HG03558 (cell line): ENCODE measurements around the gene DTX1.
"Not testable (repeated sequence)": the region's sequence is repeated elsewhere in the genome, so short reads cannot be mapped to it uniquely, and the experiment has no call there.

Experiments
- ATAC-seq: cut with Tn5 transposase; IDR thresholded peaks from one replicate; pipeline ENCODE4 v1.9.1; 2021; ENCODE audit warnings: moderate number of reproducible peaks; ENCODE audit not compliant: unreplicated experiment; ENCODE audit errors: extremely low read depth

Gene DTX1

DNA sequence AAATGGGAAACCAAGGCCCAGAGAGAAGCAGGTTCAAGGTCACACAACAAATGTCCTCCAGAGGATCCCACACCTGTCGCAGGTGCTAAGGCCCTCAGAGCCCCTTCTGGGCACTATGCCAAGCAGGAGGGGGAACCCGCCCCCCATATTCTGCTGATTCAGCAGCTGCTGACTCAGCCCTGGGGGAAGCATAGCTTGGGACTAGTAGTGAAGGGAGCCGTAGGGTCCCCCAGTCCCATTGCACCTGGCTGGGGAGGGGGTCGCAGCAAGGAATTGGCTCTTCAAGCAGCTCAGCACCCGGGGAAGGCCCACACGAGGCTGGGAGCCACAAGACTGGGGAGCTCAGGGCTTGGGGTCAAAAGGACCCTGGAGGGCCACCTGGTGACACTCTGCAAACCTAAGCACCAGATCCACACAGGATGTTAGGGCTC, 78.0 kb downstream of the DTX1 start:
- no peak for ATAC-seq

DNA sequence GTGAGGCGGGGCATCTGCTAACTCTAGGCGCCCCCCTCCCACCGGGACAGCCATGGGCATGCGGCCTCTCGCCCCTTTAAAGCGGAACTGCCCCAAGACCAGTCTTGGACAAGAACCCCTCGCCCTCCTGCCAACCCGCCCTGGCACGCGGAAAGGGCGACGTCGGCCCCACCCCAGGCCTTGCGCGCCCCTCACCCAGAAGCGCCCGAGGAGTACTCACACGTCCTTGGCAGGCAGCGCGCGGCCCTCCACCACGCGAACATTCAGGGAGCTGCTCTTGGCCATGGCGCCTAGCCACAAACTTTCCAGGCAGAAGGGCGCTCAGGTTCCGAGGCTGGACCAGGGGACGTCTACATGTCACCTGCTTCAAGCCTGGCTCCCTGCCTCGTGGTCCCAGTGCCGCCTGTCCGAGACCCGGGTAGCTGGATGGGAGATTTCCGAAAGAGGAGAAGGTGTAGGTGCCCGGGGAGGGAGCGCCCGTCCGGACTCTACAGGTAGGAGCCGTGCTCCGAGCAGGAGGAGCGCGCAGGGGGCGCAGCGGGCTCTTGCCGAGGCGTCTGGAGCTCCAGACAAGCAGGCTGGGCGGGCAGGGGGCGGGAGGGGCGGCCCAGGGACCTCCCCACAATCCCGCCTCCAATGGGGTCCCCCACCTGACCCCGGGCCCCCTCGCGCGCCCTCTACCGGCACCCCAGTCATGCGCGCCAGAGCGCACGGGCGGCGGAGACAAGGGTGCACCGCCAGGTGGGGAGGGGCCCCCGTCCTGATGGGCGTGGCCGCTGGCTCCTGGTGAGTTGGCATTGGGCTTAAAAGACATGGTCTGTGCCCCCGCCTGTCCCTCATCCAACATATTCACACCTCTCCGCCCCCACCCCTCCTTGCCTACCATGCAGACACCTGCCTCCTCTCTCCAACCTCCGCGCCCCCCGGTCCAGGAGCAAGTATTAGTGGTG, 78.9 kb downstream of the DTX1 start, which contains the start of gene RASAL1:
RASAL1 (minus strand) TSS at position 584 of the 950 bp plus-strand sequence; CDS start at position 285, 299 bp downstream.
- ATAC-seq: no peak

DNA sequence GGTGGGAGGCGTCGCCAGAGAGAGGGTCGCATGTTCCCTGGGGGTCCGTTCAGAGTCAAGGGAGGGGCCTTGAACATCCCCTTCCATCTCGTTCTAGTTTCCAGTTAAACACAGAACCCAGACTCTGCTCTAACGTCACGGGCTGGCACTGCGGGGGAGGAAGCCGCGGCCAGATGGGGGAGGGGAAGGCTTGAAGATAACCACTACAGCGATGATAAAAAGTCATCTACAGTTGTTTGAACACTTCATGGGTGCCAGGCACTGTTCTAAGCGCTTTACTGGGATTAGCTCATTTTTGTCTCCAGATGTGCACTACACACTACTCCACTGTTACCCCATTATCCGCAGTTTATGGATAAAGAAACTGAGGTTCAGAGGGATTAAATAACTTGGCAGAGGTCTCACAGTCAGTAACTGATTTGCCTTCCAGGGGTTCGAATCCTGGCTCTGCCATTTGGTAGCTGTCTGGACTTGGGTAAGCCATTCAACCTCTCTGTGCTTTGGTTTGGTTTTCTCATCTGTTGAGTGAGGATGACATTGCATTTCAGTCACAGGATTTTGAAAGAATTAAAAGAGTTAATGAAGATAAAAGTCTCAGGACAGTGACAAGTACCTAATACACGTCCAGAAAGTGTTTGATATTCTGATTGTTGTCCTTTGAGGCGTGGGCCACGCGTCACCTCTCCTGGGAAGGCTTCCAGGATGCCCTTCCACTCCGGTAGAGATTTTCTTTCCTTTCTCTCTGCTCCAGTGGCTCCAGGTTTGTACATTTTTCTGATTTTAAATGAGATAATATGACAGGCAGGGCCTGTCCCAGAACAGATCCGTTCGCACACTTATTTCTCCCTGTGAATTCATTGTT, 79.8 kb downstream of the DTX1 start:
- no peak for ATAC-seq

DNA sequence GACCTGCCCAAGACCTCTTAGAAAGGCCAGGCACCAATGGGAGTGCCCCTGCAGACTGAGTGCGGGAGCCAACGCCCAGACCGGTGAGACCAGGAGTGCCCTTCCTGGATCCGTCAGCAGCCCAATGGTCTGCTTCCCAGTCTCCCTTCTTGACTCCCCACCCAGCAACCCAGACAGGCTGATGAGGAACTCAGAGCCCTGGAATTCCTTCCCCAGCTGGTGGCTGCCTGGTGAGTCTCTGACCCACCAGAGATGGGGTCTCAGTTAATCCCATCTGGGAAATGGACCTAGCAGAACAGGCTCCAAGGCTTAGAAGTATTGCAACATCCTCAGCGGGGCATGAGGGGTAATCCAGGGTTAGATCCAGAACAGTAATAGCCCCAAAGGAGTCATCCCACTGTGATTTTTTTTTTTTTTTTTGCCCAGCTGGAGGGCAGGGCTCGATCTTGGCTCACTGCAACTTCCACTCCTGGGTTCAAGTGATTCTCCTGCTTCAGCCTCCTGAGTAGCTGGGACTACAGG, 80.5 kb downstream of the DTX1 start:
- no peak for ATAC-seq

DNA sequence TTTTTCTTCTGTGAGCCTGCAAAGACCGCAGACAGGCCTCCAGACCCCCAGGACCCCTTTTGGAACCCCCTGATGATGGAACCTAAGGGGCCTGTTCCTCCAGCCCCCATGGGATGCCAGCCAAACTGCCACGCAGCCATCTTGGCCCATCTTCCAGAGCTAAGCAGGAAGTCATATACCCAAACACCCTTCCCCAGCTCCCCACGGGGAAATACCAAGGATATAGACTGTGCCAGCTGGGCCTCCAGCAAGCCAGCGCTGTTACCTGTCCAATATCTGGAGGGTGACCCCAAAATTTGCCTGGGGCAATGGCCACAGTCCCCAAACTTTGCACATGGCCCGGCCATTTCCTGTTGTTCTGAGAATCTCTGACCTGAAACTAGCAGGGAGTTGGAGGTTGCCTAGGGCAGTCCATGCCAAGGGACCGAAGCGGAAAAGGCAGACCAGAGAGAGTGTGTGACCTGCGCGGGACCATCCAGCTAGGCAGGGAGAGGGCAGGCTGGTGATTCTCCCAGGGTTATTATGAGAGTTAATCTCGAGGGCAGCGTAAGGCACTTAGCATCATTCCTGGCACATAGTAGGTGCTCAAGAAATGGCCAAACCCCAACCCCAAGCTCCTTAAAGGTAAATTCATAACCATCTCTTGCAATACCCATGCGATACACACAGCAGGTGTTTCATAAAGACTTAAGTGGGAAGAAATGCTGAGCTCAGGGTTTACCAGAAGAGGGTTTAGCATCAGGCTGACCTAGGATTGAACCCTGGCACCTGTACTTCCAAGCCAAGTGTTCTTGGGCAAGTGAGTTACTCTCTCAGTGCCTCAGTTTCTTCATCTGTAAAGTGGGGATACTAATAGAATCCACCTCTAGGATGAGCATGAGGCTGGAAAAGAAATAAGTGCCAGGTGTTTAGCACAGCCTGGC, 81.6 kb downstream of the DTX1 start:
- no peak for ATAC-seq

DNA sequence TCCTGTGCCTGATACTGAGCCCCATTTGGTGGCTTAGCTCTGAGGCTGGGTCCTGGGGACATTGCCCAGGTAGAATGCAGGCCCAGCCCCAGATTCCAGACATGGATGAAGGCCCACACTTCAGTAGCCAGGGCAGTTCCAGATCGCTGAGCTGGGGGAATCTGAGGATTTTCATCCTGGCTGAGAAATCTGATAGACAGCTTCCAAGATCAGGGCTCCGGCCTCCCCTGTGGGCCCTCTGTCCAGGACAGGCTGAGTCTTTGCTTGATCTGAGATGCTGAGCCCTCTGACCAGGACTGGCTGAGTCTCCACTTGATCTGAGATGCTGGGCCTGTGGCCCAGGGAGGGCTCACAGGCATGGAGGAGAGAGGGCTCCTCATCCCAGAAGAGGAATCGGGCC, 82.3 kb downstream of the DTX1 start:
- ATAC-seq: no peak

DNA sequence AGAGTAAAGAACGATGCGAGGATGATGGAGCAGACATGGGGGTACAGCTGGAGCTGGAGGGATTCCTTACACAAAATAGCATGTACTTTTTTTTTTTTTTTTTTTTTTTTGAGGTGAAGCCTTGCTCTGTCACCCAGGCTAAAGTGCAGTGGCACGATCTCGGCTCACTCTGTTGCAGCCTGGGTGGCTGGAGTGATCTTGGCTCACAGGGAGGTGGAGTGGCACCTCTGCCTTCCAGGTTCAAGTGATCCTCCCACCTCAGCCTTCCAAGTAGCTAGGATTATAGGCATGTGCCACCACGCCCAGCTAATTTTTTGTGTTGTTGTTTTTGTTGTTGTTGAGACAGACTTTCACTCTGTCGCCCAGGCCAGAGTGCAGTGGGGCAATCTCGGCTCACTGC, 84.2 kb downstream of the DTX1 start:
- ATAC-seq: no peak

DNA sequence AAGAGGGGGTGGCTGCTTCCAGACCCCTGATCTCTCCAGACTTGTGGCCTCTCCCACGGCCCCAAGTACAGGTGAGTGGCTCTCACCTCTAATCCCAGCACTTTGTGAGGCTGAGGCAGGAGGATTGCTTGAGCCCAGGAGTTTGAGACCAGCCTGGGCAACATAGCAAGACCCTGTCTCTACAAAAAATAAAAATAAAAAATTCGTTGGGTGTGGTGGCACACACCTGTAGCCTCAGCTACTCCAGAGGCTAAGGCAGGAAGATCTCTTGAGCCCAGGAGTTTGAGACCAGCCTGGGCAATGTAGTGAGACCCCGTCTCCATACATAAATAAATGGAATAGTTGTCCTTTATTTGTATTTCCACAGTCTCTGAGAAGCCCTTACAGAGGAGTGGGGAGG, 85.2 kb downstream of the DTX1 start:
- not testable (repeated sequence) for ATAC-seq

DNA sequence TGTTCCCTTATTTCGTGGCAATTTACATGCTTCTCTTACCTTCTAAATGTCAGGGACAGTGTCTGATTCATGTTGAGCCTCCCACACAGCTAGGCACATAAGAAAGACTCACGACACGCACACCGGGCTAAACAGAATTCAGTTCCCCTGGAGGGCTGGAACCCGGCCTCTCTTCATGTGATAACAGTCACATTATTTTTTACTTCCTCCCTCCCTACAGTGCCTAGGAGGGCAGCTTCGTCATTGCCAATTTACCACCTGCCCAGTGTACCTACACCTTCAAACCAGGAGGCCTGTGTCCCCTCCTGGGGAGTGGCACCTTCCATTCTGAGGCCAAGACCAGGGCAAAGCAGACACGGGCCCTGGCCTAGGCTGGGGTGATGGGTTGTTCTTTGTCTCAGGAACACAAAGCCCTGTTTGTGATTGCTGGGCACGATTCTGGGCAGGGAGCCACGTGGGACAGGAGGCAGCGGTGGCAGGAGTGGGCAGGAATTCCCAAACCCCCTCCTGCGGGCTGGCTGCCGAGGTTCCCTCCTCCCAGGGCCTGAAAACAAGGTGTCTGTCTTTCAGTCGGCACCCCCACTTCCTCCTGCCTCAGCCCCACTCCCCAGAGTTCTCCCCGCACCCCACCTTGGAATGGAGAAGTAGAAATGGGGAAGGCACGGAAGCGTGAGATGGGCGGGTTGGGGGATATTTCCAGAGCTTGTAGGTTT, 85.8 kb downstream of the DTX1 start:
- no peak for ATAC-seq

DNA sequence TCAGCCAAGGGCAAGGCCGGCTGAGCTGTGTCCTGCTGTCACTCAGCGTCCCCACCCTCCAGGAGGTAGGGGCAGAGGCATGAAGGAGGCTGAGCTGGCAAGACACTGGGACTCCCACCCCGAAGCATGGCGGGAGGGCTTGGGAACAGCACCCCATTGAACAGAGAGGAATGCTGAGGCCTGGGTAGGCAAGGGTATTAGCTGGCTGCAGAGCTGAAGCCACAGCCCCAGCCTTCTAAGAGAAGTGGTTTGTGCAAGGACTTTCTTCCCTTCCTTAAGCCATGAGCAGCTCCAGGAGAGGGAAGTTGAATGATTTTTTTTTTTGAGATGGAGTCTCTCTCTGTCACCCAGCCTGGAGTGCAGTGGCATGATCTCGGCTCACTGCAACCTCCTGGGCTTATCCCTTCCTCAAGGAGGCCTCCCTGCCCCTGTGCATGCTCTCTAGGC, 86.4 kb downstream of the DTX1 start:
- no peak for ATAC-seq

DNA sequence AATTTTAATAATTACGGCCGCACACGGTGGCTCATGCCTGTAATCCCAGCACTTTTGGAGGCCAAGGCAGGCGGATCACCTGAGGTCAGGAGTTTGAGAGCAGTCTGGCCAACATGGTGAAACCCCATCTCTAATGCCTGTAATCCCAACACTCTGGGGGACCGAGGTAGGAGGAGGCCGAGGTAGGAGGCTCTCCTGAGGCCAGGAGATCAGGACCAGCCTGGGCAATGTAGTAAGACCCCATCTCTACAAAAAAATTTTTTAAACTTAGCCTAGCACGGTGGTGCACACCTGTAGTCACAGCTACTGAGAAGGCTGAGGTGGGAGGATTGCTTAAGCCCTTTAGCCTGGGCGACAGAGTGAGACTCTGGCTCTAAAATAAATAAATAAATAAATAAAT, 87.4 kb downstream of the DTX1 start:
- ATAC-seq: no peak

DNA sequence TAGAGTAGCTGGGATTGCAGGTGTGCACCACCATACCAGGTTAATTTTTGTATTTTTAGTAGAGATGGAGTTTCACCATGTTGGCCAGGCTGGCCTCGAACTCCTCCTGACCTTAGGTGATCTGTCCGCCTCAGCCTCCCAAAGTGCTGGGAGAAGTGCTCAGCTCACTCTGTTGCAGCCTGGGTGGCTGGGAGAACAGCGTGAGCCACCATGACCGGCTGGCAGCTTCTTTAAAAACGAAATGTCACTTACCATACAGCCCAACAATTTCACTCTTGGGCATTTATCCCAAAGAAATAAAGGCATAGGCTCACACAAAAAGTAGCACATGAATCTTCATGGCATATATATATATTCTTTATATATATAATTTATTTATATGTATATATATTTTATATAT, 88.3 kb downstream of the DTX1 start:
- no peak for ATAC-seq

DNA sequence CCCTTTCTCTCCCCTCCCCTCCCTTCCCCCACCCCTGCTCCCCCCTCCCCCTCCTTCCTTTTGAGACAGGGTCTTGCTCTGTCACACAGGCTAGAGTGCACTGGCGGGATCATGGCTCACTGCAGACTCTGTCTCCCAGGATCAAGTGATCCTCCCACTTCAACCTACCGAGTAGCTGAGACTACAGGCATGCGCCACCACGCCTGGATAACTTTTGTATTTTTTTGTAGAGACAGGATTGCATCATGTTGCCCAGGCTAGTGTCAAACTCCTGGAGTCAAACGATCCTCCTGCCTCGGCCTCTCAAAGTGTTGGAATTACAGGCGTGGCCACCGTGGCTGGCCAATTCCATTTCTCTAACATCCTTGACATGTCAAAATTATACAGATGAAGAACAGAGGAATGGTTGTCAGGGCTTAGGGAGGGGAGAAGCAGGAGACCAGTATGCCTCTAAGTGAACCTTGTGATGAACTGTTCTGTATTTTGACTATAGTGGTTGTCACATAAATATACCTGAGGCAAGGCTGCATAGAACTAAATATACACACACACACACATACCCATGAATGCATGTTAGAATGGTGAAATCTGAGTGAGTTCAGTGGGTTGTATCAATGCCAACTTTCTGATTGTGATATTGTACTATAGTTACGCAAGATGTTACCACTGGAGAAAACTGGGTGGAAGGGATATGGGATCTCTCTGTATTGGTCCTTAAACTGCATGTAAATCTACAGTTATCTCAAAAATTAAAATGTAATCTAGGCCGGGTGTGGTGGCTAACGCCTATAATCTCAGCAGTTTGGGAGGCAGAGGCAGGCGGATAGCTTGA, 89.4 kb downstream of the DTX1 start:
- no peak for ATAC-seq

DNA sequence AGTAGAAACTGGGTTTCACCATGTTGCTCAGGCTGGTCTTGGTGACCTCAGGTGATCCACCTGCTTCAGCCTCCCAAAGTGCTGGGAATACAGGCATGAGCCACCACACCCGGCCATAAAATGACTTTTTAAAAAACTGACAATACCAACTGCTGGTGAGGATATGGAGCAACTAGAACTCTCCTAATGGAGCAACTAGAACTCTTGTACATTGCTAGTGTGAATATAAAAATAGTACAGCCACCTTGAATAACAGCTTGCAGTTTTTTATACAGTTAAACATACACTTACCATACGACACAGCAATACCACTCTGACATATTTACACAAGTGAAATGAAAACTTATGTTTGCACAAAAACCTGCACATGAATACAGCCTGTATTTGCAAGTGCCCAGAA, 90.5 kb downstream of the DTX1 start:
- ATAC-seq: no peak
